ENCODE data around the gene FHIP2A.
A peak's percentile ranks its signal among the peaks of the same experiment; 100 is the strongest.
"Not testable (repeated sequence)": the region's sequence is repeated elsewhere in the genome, so short reads cannot be mapped to it uniquely, and the experiment has no call there.

Gene FHIP2A

GRCh38 chr10:114782666-114783065, 38.9 kb upstream of the FHIP2A start:
- H3K4me3 ChIP-seq (ENCODE audit: low read depth, low read length): no peak overlapping the region
- no peak for TF ChIP-seq CTCF (IDR thresholded peaks at IDR 0.05; ENCODE audit: low read depth, low read length)

- TF ChIP-seq CTCF (IDR thresholded peaks at IDR 0.05; ENCODE audit: low read depth, low read length): no peak
- H3K4me3 ChIP-seq (ENCODE audit: low read depth, low read length): no peak overlapping the region
Measured at GRCh38 chr10:114783686-114784085, 37.9 kb upstream of the FHIP2A start.

GRCh38 chr10:114786492-114786891, 35.1 kb upstream of the FHIP2A start:
- not testable (repeated sequence) for H3K4me3 ChIP-seq (ENCODE audit: low read depth, low read length)
- TF ChIP-seq CTCF (IDR thresholded peaks at IDR 0.05; ENCODE audit: low read depth, low read length): peak; percentile 27; the same call in 1 of the 2 replicates

GRCh38 chr10:114787131-114787530, 34.4 kb upstream of the FHIP2A start:
- not testable (repeated sequence) for H3K4me3 ChIP-seq (ENCODE audit: low read depth, low read length)

GRCh38 chr10:114791768-114792167, 29.8 kb upstream of the FHIP2A start:
- H3K4me3 ChIP-seq (ENCODE audit: low read depth, low read length): no peak overlapping the region
- TF ChIP-seq CTCF (IDR thresholded peaks at IDR 0.05; ENCODE audit: low read depth, low read length): no peak

GRCh38 chr10:114795039-114795438, 26.5 kb upstream of the FHIP2A start:
- no peak for TF ChIP-seq CTCF (IDR thresholded peaks at IDR 0.05; ENCODE audit: low read depth, low read length)

DNA sequence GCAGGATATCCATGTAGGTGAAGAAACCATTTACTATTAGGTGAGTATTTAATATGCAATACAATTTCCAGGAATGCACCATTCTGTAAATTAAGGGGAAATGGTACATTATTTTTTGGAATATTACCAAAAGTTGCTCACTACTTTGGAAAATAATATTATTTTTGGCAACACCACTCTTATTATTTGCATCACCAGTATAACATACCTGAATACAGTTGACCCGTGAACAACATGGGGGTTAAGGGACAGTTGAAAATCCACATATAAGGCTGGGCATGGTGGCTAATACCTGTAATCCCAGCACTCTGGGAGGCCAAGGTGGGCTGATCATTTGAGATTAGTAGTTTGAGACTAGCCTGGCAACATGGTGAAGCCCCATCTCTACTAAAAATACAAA, 21.2 kb upstream of the FHIP2A start:
- no peak overlapping the region for H3K4me3 ChIP-seq (ENCODE audit: low read depth, low read length)
- no peak for TF ChIP-seq CTCF (IDR thresholded peaks at IDR 0.05; ENCODE audit: low read depth, low read length)

More at GRCh38 chr10:114795039-114795438, 26.5 kb upstream of the FHIP2A start:
- no peak overlapping the region for H3K4me3 ChIP-seq (ENCODE audit: low read depth, low read length)

DNA sequence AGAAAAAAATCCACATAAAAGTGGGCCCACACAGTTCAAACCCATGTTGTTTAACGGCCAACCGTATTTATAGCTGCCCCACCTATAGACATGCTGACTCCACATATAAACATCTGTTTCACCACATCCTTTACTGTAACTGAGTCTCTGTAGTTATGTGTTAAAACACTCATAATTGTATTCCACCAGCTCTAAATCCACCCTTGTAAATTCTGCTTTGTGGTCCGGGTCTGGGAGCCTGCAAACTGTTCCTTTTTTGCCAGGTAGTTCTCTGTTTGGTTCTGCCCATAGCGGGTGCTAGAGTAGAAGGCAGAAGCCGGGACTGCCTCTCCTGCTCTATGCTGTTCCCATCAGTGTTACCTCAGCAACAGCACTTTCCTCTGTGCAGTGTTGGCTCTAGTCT, 20.2 kb upstream of the FHIP2A start:
- no peak for TF ChIP-seq CTCF (IDR thresholded peaks at IDR 0.05; ENCODE audit: low read depth, low read length)
- H3K4me3 ChIP-seq (ENCODE audit: low read depth, low read length): no peak overlapping the region
